SU-DHL-6 (cell line): ENCODE measurements around the gene TMEM18.

Experiments used
- CTCF ChIP-seq: fragments of 200-600 bp; sonication (generic); IDR thresholded peaks from one replicate; pipeline ENCODE4 v1.5.1; 2017; ENCODE audit warnings: antibody characterized with exemption, mild to moderate bottlenecking, low read length, moderate library complexity; ENCODE audit not compliant: insufficient read depth, poor library complexity, severe bottlenecking
- EZH2phosphoT487 ChIP-seq: fragments of 200-600 bp; sonication (generic), shearing (Covaris generic); conservative IDR thresholded peaks from 2 replicates; pipeline ENCODE4 v1.6.1; 2018; ENCODE audit warnings: mild to moderate bottlenecking, antibody characterized with exemption, low read length, moderate library complexity, mixed read lengths

- TF ChIP-seq CTCF, result peak; percentile 69
- no peak for TF ChIP-seq EZH2phosphoT487
These were observed 40.4 kb downstream of the TMEM18 start for GRCh38 chr2:636641-637405.
